GM21717 (cell line): ENCODE data around the gene CD8A.

Source experiments
- ATAC-seq: cut with Tn5 transposase; IDR thresholded peaks from one replicate; pipeline ENCODE4 v1.9.1; 2021; ENCODE audit warnings: mild to moderate bottlenecking, moderate library complexity; ENCODE audit not compliant: unreplicated experiment

The CD8A gene

GRCh38 chr2:86809481-86810121, 18.9 kb upstream of the CD8A start:
- no peak for ATAC-seq

GRCh38 chr2:86808315-86809161, 17.8 kb upstream of the CD8A start:
- ATAC-seq = peak; percentile 91

DNA sequence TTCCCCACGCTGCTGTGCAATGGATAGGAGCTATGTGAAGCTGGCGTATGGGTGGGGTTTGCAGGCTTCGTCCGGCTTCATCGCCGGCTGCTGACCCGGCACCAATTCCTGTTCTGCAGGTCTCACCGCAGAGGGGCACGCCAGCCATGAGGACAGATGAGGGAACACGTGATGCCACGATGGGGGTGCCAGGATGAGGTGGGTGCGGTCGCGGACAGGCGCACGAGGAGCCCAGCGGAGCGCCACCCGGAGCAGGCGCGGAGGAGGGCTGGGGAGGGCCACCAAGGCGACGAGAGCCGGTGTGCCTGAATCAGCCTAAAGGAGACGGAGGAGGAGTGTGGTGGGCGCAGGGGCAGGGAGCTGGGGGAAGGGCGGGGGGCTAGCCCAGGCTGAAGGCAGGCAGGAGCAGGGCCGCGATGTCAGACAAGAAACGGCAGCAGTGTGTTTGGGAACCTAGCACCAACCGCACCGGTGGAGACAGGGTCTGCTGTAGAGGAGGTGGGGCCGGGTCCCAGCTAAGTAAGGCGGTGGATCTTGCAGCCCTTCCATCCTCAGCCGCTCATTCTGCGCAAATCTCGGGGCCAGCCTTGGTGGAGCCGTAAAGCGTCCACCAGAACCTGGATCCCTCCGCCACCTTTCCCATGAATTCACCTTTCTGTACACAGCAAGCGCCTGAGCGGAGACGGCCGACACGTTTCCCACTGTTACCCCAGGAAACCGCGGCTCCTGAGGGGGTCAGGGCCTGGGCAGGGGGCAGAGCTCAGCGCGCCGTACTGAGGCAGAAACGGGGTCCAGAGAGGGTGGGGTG, 17.0 kb upstream of the CD8A start:
- ATAC-seq = no peak

DNA sequence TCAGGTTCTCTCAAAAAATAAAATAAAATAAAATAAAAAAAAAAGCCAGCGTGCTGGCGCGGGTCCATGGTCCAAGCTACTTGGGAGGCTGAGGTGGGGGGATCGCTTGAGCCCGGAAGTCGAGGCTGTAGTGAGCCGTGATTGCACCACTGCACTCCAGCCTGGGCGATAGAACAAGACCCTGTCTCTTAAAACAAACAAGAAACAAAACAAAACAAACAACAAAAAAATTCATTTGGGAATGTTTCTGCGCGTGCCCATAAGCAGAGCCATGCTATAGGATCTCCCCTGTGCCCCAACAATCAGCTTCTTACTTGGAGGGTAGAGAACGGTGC, 16.4 kb upstream of the CD8A start:
- ATAC-seq = no peak

GRCh38 chr2:86806059-86806857, 15.5 kb upstream of the CD8A start:
- ATAC-seq = no peak

- ATAC-seq = no peak
Observed at GRCh38 chr2:86800856-86801567, 10.3 kb upstream of the CD8A start.

GRCh38 chr2:86794861-86795260, 4.1 kb upstream of the CD8A start:
- no peak for ATAC-seq

DNA sequence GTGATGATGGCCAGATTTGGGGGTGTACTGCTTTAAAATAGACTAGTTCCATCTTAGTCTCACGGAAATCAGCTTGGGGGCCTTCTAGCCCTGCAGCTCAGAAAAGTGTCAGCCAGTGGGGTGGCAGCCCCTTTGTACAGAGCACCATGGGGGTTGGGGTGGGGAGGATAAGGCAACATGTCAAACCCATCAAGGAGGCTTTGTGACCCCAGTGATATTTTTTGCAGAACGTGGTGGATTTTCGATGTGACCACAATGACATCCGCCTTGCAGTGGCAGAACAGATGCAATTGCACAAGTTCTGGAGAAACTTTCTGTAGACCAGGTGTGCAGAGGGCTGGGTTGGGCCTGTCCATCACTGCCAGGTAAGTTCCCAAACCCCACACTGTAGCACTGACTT, 3.0 kb upstream of the CD8A start:
- no peak for ATAC-seq

DNA sequence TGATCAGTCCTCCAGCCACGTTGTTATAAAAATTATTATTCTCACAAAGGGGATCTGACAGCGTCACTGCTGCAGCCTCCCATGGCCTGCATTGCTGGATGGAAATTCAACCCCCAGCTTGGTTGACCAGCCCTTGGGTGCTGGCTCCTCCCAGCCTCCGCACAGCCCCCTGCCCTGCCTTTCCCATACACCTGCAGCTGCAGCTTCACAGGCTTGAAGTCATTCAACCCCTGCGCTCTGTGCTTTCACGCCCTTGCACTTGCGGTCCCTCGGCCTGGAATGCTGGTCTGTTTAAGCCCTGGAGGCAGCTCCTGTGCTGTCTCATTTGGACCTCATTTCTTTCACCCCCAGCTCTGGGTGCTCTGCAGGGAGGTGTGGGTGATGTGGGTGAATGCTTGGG, 860 bp upstream of the CD8A start:
- ATAC-seq = no peak

- no peak for ATAC-seq
Observed at GRCh38 chr2:86790134-86790675, 508 bp downstream of the CD8A start.

- no peak for ATAC-seq
Observed at GRCh38 chr2:86789687-86790133, 1.0 kb downstream of the CD8A start.

- ATAC-seq = no peak
Observed at GRCh38 chr2:86788881-86789686, 1.6 kb downstream of the CD8A start.

DNA sequence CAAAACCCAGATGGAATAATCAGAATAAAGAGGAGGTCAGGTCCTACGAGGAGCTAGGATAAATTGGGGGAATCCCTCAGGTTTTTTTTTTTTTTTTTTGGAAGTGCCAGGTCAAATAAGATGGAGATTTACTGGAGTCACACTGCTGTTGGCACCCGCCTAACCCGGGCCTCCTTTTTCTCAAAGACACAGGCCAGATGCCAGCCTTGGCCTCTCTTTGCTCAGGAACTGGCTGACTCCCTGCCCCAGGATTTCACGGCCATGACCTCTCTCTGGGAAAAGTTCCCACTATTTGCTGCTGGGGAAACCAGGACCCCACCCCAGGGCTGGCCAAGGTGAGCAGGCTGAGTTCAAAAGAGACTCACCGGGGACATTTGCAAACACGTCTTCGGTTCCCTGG, 2.5 kb downstream of the CD8A start:
- no peak for ATAC-seq

GRCh38 chr2:86787736-86788135, 3.0 kb downstream of the CD8A start:
- ATAC-seq = no peak

- ATAC-seq = no peak
Observed at GRCh38 chr2:86786001-86786536, 4.6 kb downstream of the CD8A start.

DNA sequence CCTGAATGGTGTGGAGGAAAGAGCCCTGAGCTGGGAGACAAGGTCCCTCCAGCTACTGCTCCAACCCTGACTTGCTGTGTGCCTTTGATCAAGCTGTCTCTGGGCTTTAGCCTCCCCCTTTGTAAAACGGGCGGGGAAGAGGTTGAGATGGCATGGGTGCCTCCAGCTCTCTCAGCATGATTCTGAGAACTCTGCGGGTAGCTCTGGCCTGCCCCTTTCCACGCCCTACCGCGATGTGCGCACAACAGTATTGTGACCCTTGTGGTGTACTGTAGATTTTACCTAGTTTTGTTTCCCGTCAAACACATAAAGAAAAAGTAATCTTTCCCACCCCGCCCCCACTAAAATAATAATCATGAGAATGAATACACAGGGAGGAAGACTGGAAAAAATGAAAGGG, 5.3 kb downstream of the CD8A start:
- no peak for ATAC-seq

- ATAC-seq = peak; percentile 90
Observed at GRCh38 chr2:86783615-86784339, 6.9 kb downstream of the CD8A start.

DNA sequence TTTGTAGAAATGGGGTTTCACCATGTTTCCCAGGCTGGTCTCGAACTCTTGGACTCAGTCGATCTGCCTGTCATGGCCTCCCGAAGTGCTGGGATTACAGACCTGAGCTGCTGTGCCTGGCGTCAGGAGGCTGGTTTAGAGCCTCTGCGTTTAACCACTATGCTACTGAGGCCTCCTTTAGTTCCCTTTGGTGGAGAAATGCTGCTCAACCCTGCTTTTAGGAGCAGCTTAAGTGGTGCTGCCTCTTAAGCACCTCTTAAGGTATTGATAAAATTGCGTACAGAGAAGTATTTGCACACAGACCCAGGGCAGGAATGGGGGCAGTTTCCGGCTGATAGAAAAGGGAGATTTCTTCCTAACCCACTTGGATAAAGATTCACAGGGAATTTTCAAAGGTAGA, 8.0 kb downstream of the CD8A start:
- ATAC-seq = no peak
